Panc1 (cell line): ENCODE results near the gene TMEM86A. TPM values are rescaled to one million over a fixed set of nuclear protein-coding genes. Genes with fewer than 3 reads are reported as not detected.

Source experiments
- ATAC-seq: fragments of 200-7000 bp; cut with Tn5 transposase; 2 replicates; pipeline ENCODE4 v1.9.1; 2020; ENCODE audit warnings: mild to moderate bottlenecking, moderate library complexity
- BruUV-seq: library from RNA; stranded (reverse); fragments of 400-500 nt; replicated peaks from 2 replicates; lab custom pipeline; 2021; lab: Mats Ljungman, UMichigan
- CTCF ChIA-PET: fragments of 300-600 bp; sonication (Branson Sonifier 250); formaldehyde crosslinking; loops from one replicate; lab custom pipeline; 2022; ENCODE audit warnings: antibody characterized with exemption; lab: Charles Lee
- POLR2A ChIA-PET: fragments of 300-600 bp; sonication (Branson Sonifier 250); formaldehyde crosslinking; loops from one replicate; lab custom pipeline; 2022; ENCODE audit warnings: antibody characterized with exemption; lab: Charles Lee
- DNase-seq: peaks from one replicate; pipeline ENCODE4 v3.0.0-alpha.2; 2010; ENCODE audit warnings: low read depth, low spot score
- H3K27ac ChIP-seq: 2 replicates; pipeline ENCODE4 v1.5.1; 2011; ENCODE audit warnings: mild to moderate bottlenecking, low read length, inconsistent platforms
- H3K27me3 ChIP-seq: fragments of 200-500 bp; sonication (Bioruptor generic); 2 replicates; pipeline ENCODE4 v1.6.0; 2014; ENCODE audit warnings: low read length, inconsistent platforms; ENCODE audit not compliant: control insufficient read depth, insufficient read depth
- H3K36me3 ChIP-seq: fragments of 200-500 bp; sonication (Bioruptor generic); 2 replicates; pipeline ENCODE4 v1.5.1; 2014; ENCODE audit warnings: inconsistent platforms, mild to moderate bottlenecking, low read length, moderate library complexity; ENCODE audit not compliant: control insufficient read depth, insufficient read depth
- H3K4me1 ChIP-seq: 2 replicates; pipeline ENCODE4 v1.5.1; 2011; ENCODE audit warnings: inconsistent platforms, mild to moderate bottlenecking, low read length, moderate library complexity; ENCODE audit not compliant: control insufficient read depth, insufficient read depth
- H3K4me3 ChIP-seq, 2 experiments: 2 replicates each; pipeline ENCODE4 v1.5.1; 2011 to 2012; ENCODE audit warnings: low read depth in 2 of 2, low read length in 2 of 2, mild to moderate bottlenecking in 2 of 2, inconsistent platforms in 1 of 2, moderate library complexity in 1 of 2
- H3K9me3 ChIP-seq: fragments of 200-500 bp; sonication (Bioruptor generic); 2 replicates; pipeline ENCODE4 v1.5.1; 2014; ENCODE audit warnings: low read depth, mild to moderate bottlenecking, inconsistent platforms, low read length, moderate library complexity; ENCODE audit not compliant: control insufficient read depth, insufficient read depth
- CTCF ChIP-seq: fragments of 450-650 bp; IDR thresholded peaks from 2 replicates; pipeline ENCODE4 v1.5.1; 2017; ENCODE audit warnings: mild to moderate bottlenecking
- POLR2AphosphoS5 ChIP-seq: IDR thresholded peaks from 2 replicates; pipeline ENCODE4 v1.6.1; 2012; ENCODE audit warnings: mild to moderate bottlenecking, low read depth, low read length, moderate library complexity
- REST ChIP-seq, 2 experiments: IDR thresholded peaks; 2 replicates each; pipeline ENCODE4 v1.6.1; 2011 to 2012; ENCODE audit warnings: low read depth in 2 of 2, control low read depth in 1 of 2, low read length in 1 of 2, mild to moderate bottlenecking in 1 of 2, moderate library complexity in 1 of 2; ENCODE audit not compliant: insufficient read depth in 1 of 2
- SIN3A ChIP-seq: IDR thresholded peaks from 2 replicates; pipeline ENCODE4 v1.6.1; 2012; ENCODE audit warnings: low read depth, mild to moderate bottlenecking, low read length, moderate library complexity, borderline replicate concordance; ENCODE audit not compliant: insufficient read depth
- TCF7L2 ChIP-seq: IDR thresholded peaks from 2 replicates; pipeline ENCODE4 v1.6.1; 2011; ENCODE audit warnings: mild to moderate bottlenecking, low read depth, low read length, inconsistent platforms
- in situ Hi-C: cut with HindIII; loops from 2 replicates; pipeline ENCODE4 v1.10.0; 2016; ENCODE audit warnings: low sequenced_read_pairs, low pct_unique_long_range_greater_than_20kb
- intact Hi-C: fragments of 100-400 bp; cut with micrococcal nuclease; formaldehyde crosslinking; loops from one replicate; pipeline ENCODE4 v1.10.0; 2022; ENCODE audit not compliant: unreplicated experiment
- total RNA-seq: library from RNA; stranded (reverse); gene quantifications from one replicate; pipeline ENCODE4 v1.2.1, GENCODE V29; 2021; ENCODE audit not compliant: unreplicated experiment

TMEM86A gene
- total RNA-seq, 1 experiment from 2014 or later: 0.31 TPM

- ChIA-PET POLR2A (no interaction called here), CTCF (interaction anchor here (1.6 kb wide), 1 partner anchor 15 kb away, joined by 3 read pairs; no protein-coding TSS in a partner anchor)
- ATAC-seq (no peak), DNase-seq (no peak)
- in situ Hi-C loops (no loop called here), intact Hi-C loops (no loop called here)
- Histone ChIP-seq H3K9me3 (no peaks in the 10 kb centered on the region), H3K4me3 (peak overlapping the region; percentile 15 to 19), H3K4me1 (no peaks in the 10 kb centered on the region), H3K27me3 (peaks cover 2% of the 10 kb centered on the region; the same call in 1 of the 2 replicates), H3K27ac (no peak overlapping the region), H3K36me3 (no peaks in the 10 kb centered on the region)
- BruUV-seq: no TSS peak
- TF ChIP-seq POLR2AphosphoS5: no peak
These were observed 8.0 kb downstream of the TMEM86A start for GRCh38 chr11:18706330-18707243.

GRCh38 chr11:18707811-18708340 is 9.3 kb downstream of the TMEM86A start:
- ChIA-PET POLR2A (no interaction called here), CTCF (interaction anchor here (1.6 kb wide), 1 partner anchor 14 kb away, joined by 3 read pairs; no protein-coding TSS in a partner anchor)
- H3K4me1 ChIP-seq: no peaks in the 10 kb centered on the region
- in situ Hi-C loops (no loop called here), intact Hi-C loops (no loop called here)
- no peak overlapping the region for H3K27ac ChIP-seq
- peaks cover 2% of the 10 kb centered on the region; the same call in 1 of the 2 replicates for H3K27me3 ChIP-seq
- no peaks in the 10 kb centered on the region for H3K36me3 ChIP-seq
- TF ChIP-seq TCF7L2: no peak
- TF ChIP-seq SIN3A: no peak
- no peak for TF ChIP-seq CTCF
- no peak for TF ChIP-seq REST (IDR thresholded peaks at IDR 0.05; ENCODE audit: insufficient read depth in 1 of 2, low read depth in 2 of 2, low read length in 1 of 2)
- no TSS peak for BruUV-seq
- no peak for DNase-seq
- no peaks in the 10 kb centered on the region for H3K9me3 ChIP-seq
- H3K4me3 ChIP-seq: no peak overlapping the region
- no peak for ATAC-seq

GRCh38 chr11:18709414-18709813 is 10.8 kb downstream of the TMEM86A start:
- BruUV-seq: no TSS peak
- intact Hi-C loops: no loop called here
- ATAC-seq (no peak), DNase-seq (no peak)
- Histone ChIP-seq H3K4me3 (no peak overlapping the region), H3K36me3 (no peaks in the 10 kb centered on the region), H3K27me3 (peaks cover 2% of the 10 kb centered on the region; the same call in 1 of the 2 replicates), H3K4me1 (no peaks in the 10 kb centered on the region), H3K9me3 (no peaks in the 10 kb centered on the region), H3K27ac (no peak overlapping the region)
- CTCF ChIA-PET: no interaction called here
- no peak for TF ChIP-seq CTCF
- no peak for TF ChIP-seq REST (IDR thresholded peaks at IDR 0.05; ENCODE audit: insufficient read depth in 1 of 2, low read depth in 2 of 2, low read length in 1 of 2)
- no peak for TF ChIP-seq TCF7L2
- no peak for TF ChIP-seq SIN3A
- no peak for TF ChIP-seq POLR2AphosphoS5
- POLR2A ChIA-PET: no interaction called here
- in situ Hi-C loops: no loop called here
